IMR-90 (cell line): ENCODE measurements around the gene ZFP36. TPM values are rescaled to one million over a fixed set of nuclear protein-coding genes. Genes with fewer than 3 reads are reported as not detected.
A peak's percentile ranks its signal among the peaks of the same experiment; 100 is the strongest.

Experiments
- ATAC-seq: fragments of 200-7000 bp; cut with Tn5 transposase; 2 replicates; pipeline ENCODE4 v1.9.1; 2020; ENCODE audit warnings: low read depth, mild to moderate bottlenecking, moderate library complexity
- BruUV-seq: library from RNA; stranded (reverse); fragments of 400-500 nt; replicated peaks from 2 replicates; lab custom pipeline; 2021; lab: Mats Ljungman, UMichigan
- CTCF ChIA-PET: fragments of 300-600 bp; formaldehyde crosslinking; extraction: SDS; loops from one replicate; lab custom pipeline; 2021; ENCODE audit warnings: antibody characterized with exemption; lab: Yijun Ruan, JAX
- POLR2A ChIA-PET: fragments of 300-600 bp; sonication (Branson Sonifier 250); formaldehyde crosslinking; loops from one replicate; lab custom pipeline; 2022; ENCODE audit warnings: antibody characterized with exemption; ENCODE audit not compliant: unreplicated experiment; lab: Charles Lee
- DNase-seq: peaks from one replicate; pipeline ENCODE4 v3.0.0; 2013
- H2AFZ ChIP-seq: replicated peaks from 2 replicates; pipeline ENCODE3; 2013; ENCODE audit warnings: low read length, mild to moderate bottlenecking; ENCODE audit not compliant: poor library complexity
- H2AK5ac ChIP-seq: 2 replicates; pipeline ENCODE4 v1.6.1; 2013; ENCODE audit warnings: low read depth, low read length, inconsistent platforms
- H2AK9ac ChIP-seq: replicated peaks from 2 replicates; pipeline ENCODE3; 2013; ENCODE audit warnings: mild to moderate bottlenecking, low read depth, low read length, moderate library complexity; ENCODE audit not compliant: poor library complexity
- H2BK120ac ChIP-seq: 2 replicates; pipeline ENCODE4 v1.6.1; 2013; ENCODE audit warnings: low read depth, low read length, inconsistent platforms
- H2BK15ac ChIP-seq: 3 replicates; pipeline ENCODE4 v1.6.1; 2013; ENCODE audit warnings: low read depth, low read length, inconsistent platforms
- H2BK20ac ChIP-seq: 2 replicates; pipeline ENCODE4 v1.6.1; 2013; ENCODE audit warnings: low read depth, mild to moderate bottlenecking, inconsistent platforms, low read length, moderate library complexity
- H2BK5ac ChIP-seq: 2 replicates; pipeline ENCODE4 v1.6.1; 2013; ENCODE audit warnings: mild to moderate bottlenecking, low read depth, low read length, inconsistent platforms; ENCODE audit not compliant: poor library complexity, severe bottlenecking
- H3K14ac ChIP-seq: replicated peaks from 2 replicates; pipeline ENCODE4 v1.6.1; 2013; ENCODE audit warnings: low read depth, low read length, inconsistent platforms
- H3K18ac ChIP-seq: 2 replicates; pipeline ENCODE4 v1.6.1; 2013; ENCODE audit warnings: low read depth, low read length, control low read depth
- H3K23ac ChIP-seq: 2 replicates; pipeline ENCODE4 v1.6.1; 2013; ENCODE audit warnings: low read depth, low read length, inconsistent platforms
- H3K27ac ChIP-seq: 2 replicates; pipeline ENCODE4 v1.5.1; 2013; ENCODE audit warnings: mild to moderate bottlenecking, control low read depth, low read length; ENCODE audit not compliant: insufficient read depth
- H3K27me3 ChIP-seq: 2 replicates; pipeline ENCODE4 v1.6.1; 2013; ENCODE audit warnings: low read length; ENCODE audit not compliant: control insufficient read depth, insufficient read depth
- H3K36me3 ChIP-seq: 2 replicates; pipeline ENCODE4 v1.6.1; 2013; ENCODE audit warnings: low read length, mixed read lengths; ENCODE audit not compliant: control insufficient read depth, insufficient read depth
- H3K4ac ChIP-seq: 2 replicates; pipeline ENCODE4 v1.6.1; 2013; ENCODE audit warnings: low read depth, low read length, inconsistent platforms
- H3K4me1 ChIP-seq: 2 replicates; pipeline ENCODE4 v1.6.1; 2013; ENCODE audit warnings: low read length, mixed read lengths; ENCODE audit not compliant: control insufficient read depth, insufficient read depth
- H3K4me2 ChIP-seq: 2 replicates; pipeline ENCODE4 v1.6.1; 2013; ENCODE audit warnings: low read depth, mild to moderate bottlenecking, control low read depth, low read length, moderate library complexity
- H3K4me3 ChIP-seq: 2 replicates; pipeline ENCODE4 v1.5.1; 2013; ENCODE audit warnings: low read depth, mild to moderate bottlenecking, control low read depth, low read length, moderate library complexity; ENCODE audit not compliant: insufficient read depth
- H3K56ac ChIP-seq: 2 replicates; pipeline ENCODE4 v1.6.1; 2013; ENCODE audit warnings: low read length, inconsistent platforms; ENCODE audit not compliant: insufficient read depth; ENCODE audit errors: extremely low read depth
- H3K79me1 ChIP-seq, 2 experiments: 2 replicates each; pipeline ENCODE4 v1.6.1; 2013; ENCODE audit warnings: low read length in 2 of 2, inconsistent platforms in 1 of 2, low read depth in 1 of 2
- H3K9ac ChIP-seq: 2 replicates; pipeline ENCODE4 v1.6.1; 2013; ENCODE audit warnings: low read depth, low read length, control low read depth
- H3K9me1 ChIP-seq: 2 replicates; pipeline ENCODE4 v1.6.1; 2013; ENCODE audit warnings: low read length, inconsistent platforms; ENCODE audit not compliant: insufficient read depth
- H3K9me3 ChIP-seq: 2 replicates; pipeline ENCODE4 v1.6.1; 2013; ENCODE audit warnings: low read length; ENCODE audit not compliant: control insufficient read depth, insufficient read depth
- H4K20me1 ChIP-seq: 2 replicates; pipeline ENCODE4 v1.6.1; 2013; ENCODE audit warnings: low read length, inconsistent platforms; ENCODE audit not compliant: insufficient read depth
- H4K5ac ChIP-seq: 2 replicates; pipeline ENCODE4 v1.6.1; 2013; ENCODE audit warnings: mild to moderate bottlenecking, low read depth, low read length, control low read depth
- H4K8ac ChIP-seq, 2 experiments: 2 replicates each; pipeline ENCODE4 v1.6.1; 2013; ENCODE audit warnings: low read depth in 2 of 2, low read length in 2 of 2, control low read depth in 1 of 2, inconsistent platforms in 1 of 2
- H4K91ac ChIP-seq: 2 replicates; pipeline ENCODE4 v1.6.1; 2013; ENCODE audit warnings: low read depth, low read length, inconsistent platforms; ENCODE audit not compliant: insufficient read depth
- RCOR1 ChIP-seq: IDR thresholded peaks from 2 replicates; pipeline ENCODE4 v1.6.1; 2012; ENCODE audit warnings: mild to moderate bottlenecking, low read length, improper control_type of control experiment; ENCODE audit not compliant: insufficient replicate concordance
- SMC3 ChIP-seq: fragments of 150-350 bp; IDR thresholded peaks from 2 replicates; pipeline ENCODE4 v1.6.1; 2016; ENCODE audit warnings: low read depth, mild to moderate bottlenecking, antibody characterized with exemption, low read length, moderate library complexity
- USF2 ChIP-seq: fragments of 150-350 bp; IDR thresholded peaks from 2 replicates; pipeline ENCODE4 v1.6.1; 2017; ENCODE audit warnings: mild to moderate bottlenecking, antibody characterized with exemption, low read length, low read depth
- WGBS, 2 experiments: methylation state at CpG; one replicate each; pipeline versions ENCODE4 v1.1.5 to v1.1.7; 2013; ENCODE audit warnings: missing lambda C conversion rate in 2 of 2; ENCODE audit not compliant: insufficient read length in 1 of 2; ENCODE audit errors: extremely low coverage in 2 of 2; 5-methylcytosine and 5-hydroxymethylcytosine counted together
- dilution Hi-C: fragments of 300-500 bp; cut with HindIII; formaldehyde crosslinking; loops from one replicate; pipeline ENCODE4 v1.14.3; 2018; ENCODE audit warnings: low sequenced_read_pairs; ENCODE audit not compliant: unreplicated experiment
- in situ Hi-C: fragments of 300-500 bp; cut with MboI; formaldehyde crosslinking; loops from 3 replicates; pipeline ENCODE4 v1.14.3; 2019; ENCODE audit warnings: low sequenced_read_pairs, inconsistent platforms, mixed read lengths
- intact Hi-C: fragments of 100-400 bp; cut with micrococcal nuclease; formaldehyde crosslinking; loops from 2 replicates; pipeline ENCODE4 v1.10.0; 2022
- polyA plus RNA-seq, 3 experiments: library from polyadenylated mRNA; depleted of rRNA; stranded (reverse); fragments of >200 nt; gene quantifications; 2 replicates each; pipeline ENCODE4 v1.2.3, GENCODE V29; 2012; ENCODE audit warnings: low replicate concordance in 1 of 3
- total RNA-seq: library from RNA; depleted of rRNA; stranded (reverse); fragments of >200 nt; gene quantifications from 2 replicates; pipeline ENCODE4 v1.2.3, GENCODE V29; 2012

Gene ZFP36
- total and polyA plus RNA-seq, 2 of the 4 experiments (the other 2 are of a cell fraction), result 1.4 to 45.0 TPM

GRCh38 chr19:39399668-39400050 is 7.0 kb upstream of the ZFP36 start:
- Histone ChIP-seq H3K4me3 (no peak overlapping the region), H3K79me1 (peaks cover 0 to 43% of the 10 kb centered on the region in 2 experiments; a peak in 2 of 4 replicates), H2BK5ac (no peak overlapping the region), H2BK20ac (peak overlapping the region; percentile 20; the same call in 1 of the 2 replicates), H2AK5ac (peak overlapping the region; percentile 32; the same call in 1 of the 2 replicates), H3K4me1 (peaks cover 27% of the 10 kb centered on the region), H4K20me1 (peaks cover 17% of the 10 kb centered on the region), H2BK15ac (0 out of 3 replicates have a peak overlapping the region, but pooled peaks have one; percentile 28), H4K91ac (no peak overlapping the region), H3K9me1 (peaks cover 11% of the 10 kb centered on the region), H2BK120ac (no peak overlapping the region), H3K23ac (no peak overlapping the region), H3K18ac (no peak overlapping the region), H4K8ac (no peak overlapping the region), H3K56ac (no peak overlapping the region), H2AK9ac (peak overlapping the region; percentile 9), H3K27me3 (no peaks in the 10 kb centered on the region), H3K4ac (no peak overlapping the region), H3K9ac (no peak overlapping the region), H3K14ac (no peak overlapping the region), H3K9me3 (no peaks in the 10 kb centered on the region), H3K36me3 (peaks cover 11% of the 10 kb centered on the region), H4K5ac (no peak overlapping the region), H3K27ac (no peak overlapping the region), H3K4me2 (no peak overlapping the region), H2AFZ (no peak overlapping the region)
- no TSS peak for BruUV-seq
- ATAC-seq, result no peak
- CTCF ChIA-PET, result interaction anchor here (2.0 kb wide), 1 partner anchor 12 kb away, joined by 10 read pairs; the partner anchor contains the start of gene PLEKHG2
- in situ Hi-C loops (no loop called here), intact Hi-C loops (no loop called here), dilution Hi-C loops (no loop called here)
- no peak for TF ChIP-seq RCOR1
- TF ChIP-seq USF2, result no peak
- no peak for TF ChIP-seq SMC3
- POLR2A ChIA-PET, result interaction anchor here (0.6 kb wide), 1 partner anchor 36 kb away, joined by 3 read pairs; the partner anchor contains the start of gene RPS16
- DNase-seq, result no peak
- WGBS, 2 experiments, result no CpG with 5 or more reads among the region's 4 CpGs
